ENCODE data around the gene CLN3.
"Not testable (repeated sequence)": the region's sequence is repeated elsewhere in the genome, so short reads cannot be mapped to it uniquely, and the experiment has no call there.

The CLN3 gene

GRCh38 chr16:28491970-28492474 is at the start of gene CLN3:
Gene CLN3, minus strand, starts transcription at chr16:28492074. Its CDS starts 315 bp downstream, at chr16:28491759.
- DNase-seq (ENCODE audit: low read depth): peak; percentile 76

GRCh38 chr16:28540346-28540745 is 48.5 kb upstream of the CLN3 start:
- DNase-seq (ENCODE audit: low read depth): no peak

GRCh38 chr16:28538733-28539596 is 47.1 kb upstream of the CLN3 start, which contains the start of gene NUPR1:
Gene NUPR1, minus strand, starts transcription at chr16:28538974. Its CDS starts 67 bp downstream, at chr16:28538907.
- no peak for DNase-seq (ENCODE audit: low read depth)

- no peak for DNase-seq (ENCODE audit: low read depth)
Measured at GRCh38 chr16:28537964-28538732, 46.3 kb upstream of the CLN3 start.

GRCh38 chr16:28537076-28537475 is 45.2 kb upstream of the CLN3 start:
- no peak for DNase-seq (ENCODE audit: low read depth)

- DNase-seq (ENCODE audit: low read depth): no peak
Measured at GRCh38 chr16:28534542-28535373, 42.9 kb upstream of the CLN3 start.

- DNase-seq (ENCODE audit: low read depth): no peak
Measured at GRCh38 chr16:28532940-28533647, 41.2 kb upstream of the CLN3 start.

- DNase-seq (ENCODE audit: low read depth): no peak
Measured at GRCh38 chr16:28531777-28532744, 40.2 kb upstream of the CLN3 start.

GRCh38 chr16:28529124-28529523 is 37.2 kb upstream of the CLN3 start:
- no peak for DNase-seq (ENCODE audit: low read depth)

- DNase-seq (ENCODE audit: low read depth): no peak
Measured at GRCh38 chr16:28528463-28528867, 36.6 kb upstream of the CLN3 start.

- no peak for DNase-seq (ENCODE audit: low read depth)
Measured at GRCh38 chr16:28527985-28528384, 36.1 kb upstream of the CLN3 start.

- DNase-seq (ENCODE audit: low read depth): not testable (repeated sequence)
Measured at GRCh38 chr16:28527100-28527785, 35.4 kb upstream of the CLN3 start.

GRCh38 chr16:28526201-28527099 is 34.6 kb upstream of the CLN3 start:
- no peak for DNase-seq (ENCODE audit: low read depth)

GRCh38 chr16:28524681-28525171 is 32.9 kb upstream of the CLN3 start:
- no peak for DNase-seq (ENCODE audit: low read depth)

- DNase-seq (ENCODE audit: low read depth): no peak
Measured at GRCh38 chr16:28522792-28523191, 30.9 kb upstream of the CLN3 start.

- DNase-seq (ENCODE audit: low read depth): no peak
Measured at GRCh38 chr16:28521436-28521835, 29.6 kb upstream of the CLN3 start.

GRCh38 chr16:28520672-28521071 is 28.8 kb upstream of the CLN3 start:
- no peak for DNase-seq (ENCODE audit: low read depth)

GRCh38 chr16:28514246-28514645 is 22.4 kb upstream of the CLN3 start:
- DNase-seq (ENCODE audit: low read depth): no peak
